ENCODE data around the gene REPS2. TPM values are rescaled to one million over a fixed set of nuclear protein-coding genes. Genes with fewer than 3 reads are reported as not detected.
"Not testable (repeated sequence)": the region's sequence is repeated elsewhere in the genome, so short reads cannot be mapped to it uniquely, and the experiment has no call there.

Gene REPS2
- total RNA-seq, 1 donor from 2014 or later = 0.88 TPM

- ATAC-seq = not testable (repeated sequence)
These were observed 18.5 kb downstream of the REPS2 start for GRCh38 chrX:16964976-16965375.

GRCh38 chrX:16966752-16967448, 20.4 kb downstream of the REPS2 start:
- ATAC-seq = no peak

- not testable (repeated sequence) for ATAC-seq
These were observed 22.3 kb downstream of the REPS2 start for GRCh38 chrX:16968753-16969152.

GRCh38 chrX:16970977-16971376, 24.5 kb downstream of the REPS2 start:
- no peak for ATAC-seq

GRCh38 chrX:16971694-16972093, 25.2 kb downstream of the REPS2 start:
- ATAC-seq = no peak

GRCh38 chrX:16975233-16975632, 28.8 kb downstream of the REPS2 start:
- ATAC-seq = no peak

GRCh38 chrX:16977771-16978170, 31.3 kb downstream of the REPS2 start:
- ATAC-seq = no peak

GRCh38 chrX:16978193-16978984, 31.9 kb downstream of the REPS2 start:
- ATAC-seq = no peak

GRCh38 chrX:16979226-16979625, 32.8 kb downstream of the REPS2 start:
- no peak for ATAC-seq

- ATAC-seq = no peak
These were observed 34.8 kb downstream of the REPS2 start for GRCh38 chrX:16981209-16981608.

- no peak for ATAC-seq
These were observed 35.5 kb downstream of the REPS2 start for GRCh38 chrX:16981980-16982379.

- ATAC-seq = no peak
These were observed 36.6 kb downstream of the REPS2 start for GRCh38 chrX:16983051-16983450.

GRCh38 chrX:16985286-16985685, 38.8 kb downstream of the REPS2 start:
- ATAC-seq = no peak

GRCh38 chrX:16986169-16986568, 39.7 kb downstream of the REPS2 start:
- ATAC-seq = no peak

- ATAC-seq = no peak
These were observed 43.3 kb downstream of the REPS2 start for GRCh38 chrX:16989750-16990149.

- ATAC-seq = no peak
These were observed 44.4 kb downstream of the REPS2 start for GRCh38 chrX:16990839-16991238.

- no peak for ATAC-seq
These were observed 46.0 kb downstream of the REPS2 start for GRCh38 chrX:16992445-16992844.

- no peak for ATAC-seq
These were observed 46.5 kb downstream of the REPS2 start for GRCh38 chrX:16992951-16993350.

- no peak for ATAC-seq
These were observed 47.4 kb downstream of the REPS2 start for GRCh38 chrX:16993791-16994318.

- no peak for ATAC-seq
These were observed 48.3 kb downstream of the REPS2 start for GRCh38 chrX:16994736-16995135.

- ATAC-seq = no peak
These were observed 50.9 kb downstream of the REPS2 start for GRCh38 chrX:16997313-16997712.

- ATAC-seq = no peak
These were observed 52.8 kb downstream of the REPS2 start for GRCh38 chrX:16999275-16999674.

- ATAC-seq = no peak
These were observed 54.3 kb downstream of the REPS2 start for GRCh38 chrX:17000751-17001150.

Measured in esophagus mucosa (tissue), 1 donor.